Measurements from ENCODE around the gene GIGYF1.

DNA sequence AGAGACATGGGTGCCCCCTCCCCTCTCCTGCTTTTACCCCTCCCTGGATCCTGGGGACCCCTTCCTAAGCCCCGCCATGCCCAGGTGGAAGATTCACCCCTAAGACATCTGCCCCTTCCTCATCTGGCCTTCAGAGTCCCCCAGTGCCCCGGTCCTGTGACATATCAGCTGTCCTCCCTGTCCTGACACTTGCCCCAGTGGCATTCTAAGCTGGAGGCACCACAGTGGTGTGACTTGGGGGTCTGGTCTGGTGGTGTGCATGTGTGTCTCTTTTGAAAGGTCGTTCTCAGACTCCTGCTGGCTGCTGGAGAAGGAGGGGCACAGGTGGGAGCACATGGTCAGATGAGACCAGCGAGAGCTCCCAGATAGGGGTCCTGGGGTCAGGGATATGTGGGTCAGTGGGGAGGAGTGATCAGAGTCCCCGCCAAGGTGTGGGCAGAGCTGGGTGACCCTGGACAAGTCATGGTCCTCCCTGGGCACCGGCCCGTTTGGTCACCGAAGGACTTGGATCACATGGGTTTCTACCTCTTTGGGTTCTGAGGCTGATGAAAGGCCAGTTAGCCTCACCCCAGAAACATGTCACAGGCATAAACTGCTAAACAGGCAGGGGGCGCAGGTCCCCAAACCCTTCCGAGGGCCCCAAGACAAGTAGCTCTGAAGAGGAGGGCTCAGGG is 52.1 kb downstream of the GIGYF1 start:
- no peak for TF ChIP-seq POLR2A (IDR thresholded peaks at IDR 0.05; ENCODE audit: low read depth, low read length)
- no peak for TF ChIP-seq CEBPB (IDR thresholded peaks at IDR 0.05; ENCODE audit: low read depth, low read length)
- TF ChIP-seq USF2 (IDR thresholded peaks at IDR 0.05; ENCODE audit: low read depth, low read length), result no peak
- TF ChIP-seq, protein P1, sequence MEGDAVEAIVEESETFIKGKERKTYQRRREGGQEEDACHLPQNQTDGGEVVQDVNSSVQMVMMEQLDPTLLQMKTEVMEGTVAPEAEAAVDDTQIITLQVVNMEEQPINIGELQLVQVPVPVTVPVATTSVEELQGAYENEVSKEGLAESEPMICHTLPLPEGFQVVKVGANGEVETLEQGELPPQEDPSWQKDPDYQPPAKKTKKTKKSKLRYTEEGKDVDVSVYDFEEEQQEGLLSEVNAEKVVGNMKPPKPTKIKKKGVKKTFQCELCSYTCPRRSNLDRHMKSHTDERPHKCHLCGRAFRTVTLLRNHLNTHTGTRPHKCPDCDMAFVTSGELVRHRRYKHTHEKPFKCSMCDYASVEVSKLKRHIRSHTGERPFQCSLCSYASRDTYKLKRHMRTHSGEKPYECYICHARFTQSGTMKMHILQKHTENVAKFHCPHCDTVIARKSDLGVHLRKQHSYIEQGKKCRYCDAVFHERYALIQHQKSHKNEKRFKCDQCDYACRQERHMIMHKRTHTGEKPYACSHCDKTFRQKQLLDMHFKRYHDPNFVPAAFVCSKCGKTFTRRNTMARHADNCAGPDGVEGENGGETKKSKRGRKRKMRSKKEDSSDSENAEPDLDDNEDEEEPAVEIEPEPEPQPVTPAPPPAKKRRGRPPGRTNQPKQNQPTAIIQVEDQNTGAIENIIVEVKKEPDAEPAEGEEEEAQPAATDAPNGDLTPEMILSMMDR (conservative IDR thresholded peaks at IDR 0.05; ENCODE audit: low read depth, low read length), result no peak

All from IMR-90 (cell line).